GM21381 (cell line): Measurements from ENCODE around the gene MECR.
"Not testable (repeated sequence)": the region's sequence is repeated elsewhere in the genome, so short reads cannot be mapped to it uniquely, and the experiment has no call there.

Source experiments
- ATAC-seq: cut with Tn5 transposase; IDR thresholded peaks from one replicate; pipeline ENCODE4 v1.9.1; 2021; ENCODE audit warnings: mild to moderate bottlenecking, moderate library complexity; ENCODE audit not compliant: unreplicated experiment

The MECR gene

GRCh38 chr1:29237129-29237821 lies 6.5 kb upstream of the MECR start:
- ATAC-seq = no peak

- ATAC-seq = no peak
Observed at GRCh38 chr1:29236712-29237128, 6.0 kb upstream of the MECR start.

- peak; percentile 74 for ATAC-seq
Observed at GRCh38 chr1:29235955-29236711, 5.4 kb upstream of the MECR start, which contains the start of gene PTPRU. Gene PTPRU (plus strand): TSS chr1:29236522. CDS start chr1:29236645, 123 bp downstream.

- not testable (repeated sequence) for ATAC-seq
Observed at GRCh38 chr1:29234881-29235280, 4.1 kb upstream of the MECR start.

- ATAC-seq = no peak
Observed at GRCh38 chr1:29234471-29234870, 3.7 kb upstream of the MECR start.

- ATAC-seq = no peak
Observed at GRCh38 chr1:29233693-29234092, 3.0 kb upstream of the MECR start.

GRCh38 chr1:29232387-29232786 lies 1.7 kb upstream of the MECR start:
- no peak for ATAC-seq

- no peak for ATAC-seq
Observed at GRCh38 chr1:29230204-29230552, 556 bp downstream of the MECR start.

- ATAC-seq = no peak
Observed at GRCh38 chr1:29227511-29227910, 3.2 kb downstream of the MECR start.

- no peak for ATAC-seq
Observed at GRCh38 chr1:29225361-29225760, 5.4 kb downstream of the MECR start.

GRCh38 chr1:29224356-29224837 lies 6.3 kb downstream of the MECR start:
- no peak for ATAC-seq

GRCh38 chr1:29223521-29223920 lies 7.2 kb downstream of the MECR start:
- ATAC-seq = no peak

GRCh38 chr1:29222686-29223085 lies 8.0 kb downstream of the MECR start:
- ATAC-seq = no peak

- not testable (repeated sequence) for ATAC-seq
Observed at GRCh38 chr1:29222260-29222659, 8.5 kb downstream of the MECR start.

- no peak for ATAC-seq
Observed at GRCh38 chr1:29221296-29221695, 9.4 kb downstream of the MECR start.

- no peak for ATAC-seq
Observed at GRCh38 chr1:29218223-29218622, 12.5 kb downstream of the MECR start.

- no peak for ATAC-seq
Observed at GRCh38 chr1:29217633-29218032, 13.1 kb downstream of the MECR start.

GRCh38 chr1:29213055-29213454 lies 17.7 kb downstream of the MECR start:
- no peak for ATAC-seq

- no peak for ATAC-seq
Observed at GRCh38 chr1:29211086-29212030, 19.4 kb downstream of the MECR start.

GRCh38 chr1:29210278-29211085 lies 20.3 kb downstream of the MECR start:
- peak; percentile 66 for ATAC-seq
